Superior temporal gyrus (tissue), 1 donor: ENCODE data around the gene EID2.

Source experiments
- DNase-seq: peaks from one replicate; pipeline ENCODE4 v3.0.0-alpha.2; 2016; ENCODE audit errors: extremely low spot score

EID2 gene

GRCh38 chr19:39533791-39534190 is 6.2 kb downstream of the EID2 start:
- DNase-seq = no peak

GRCh38 chr19:39533003-39533512 is 6.9 kb downstream of the EID2 start:
- DNase-seq = no peak

GRCh38 chr19:39532233-39533002 is 7.5 kb downstream of the EID2 start, which contains the start of gene EID2B:
Gene EID2B (minus strand): TSS chr19:39532852. CDS start chr19:39532802, 50 bp downstream.
- DNase-seq = peak; percentile 99

- no peak for DNase-seq
Observed at GRCh38 chr19:39531834-39532232, 8.1 kb downstream of the EID2 start.

GRCh38 chr19:39525205-39525604 is 14.8 kb downstream of the EID2 start:
- no peak for DNase-seq

GRCh38 chr19:39524495-39524894 is 15.5 kb downstream of the EID2 start:
- DNase-seq = no peak

GRCh38 chr19:39520541-39521484 is 19.1 kb downstream of the EID2 start:
- no peak for DNase-seq

- no peak for DNase-seq
Observed at GRCh38 chr19:39518975-39519374, 21.0 kb downstream of the EID2 start.

- no peak for DNase-seq
Observed at GRCh38 chr19:39518458-39518857, 21.5 kb downstream of the EID2 start.

- no peak for DNase-seq
Observed at GRCh38 chr19:39517432-39517831, 22.5 kb downstream of the EID2 start.

- DNase-seq = no peak
Observed at GRCh38 chr19:39516270-39516669, 23.7 kb downstream of the EID2 start.

GRCh38 chr19:39515551-39516191 is 24.3 kb downstream of the EID2 start:
- DNase-seq = no peak

GRCh38 chr19:39514840-39515550 is 25.0 kb downstream of the EID2 start, which contains the start of gene SELENOV:
Gene SELENOV (plus strand): TSS chr19:39515139. CDS start chr19:39515213, 74 bp downstream.
- no peak for DNase-seq

GRCh38 chr19:39512988-39513387 is 27.0 kb downstream of the EID2 start:
- DNase-seq = no peak

- no peak for DNase-seq
Observed at GRCh38 chr19:39509233-39509632, 30.7 kb downstream of the EID2 start.

- no peak for DNase-seq
Observed at GRCh38 chr19:39508629-39509028, 31.3 kb downstream of the EID2 start.

- no peak for DNase-seq
Observed at GRCh38 chr19:39507715-39508364, 32.1 kb downstream of the EID2 start.

GRCh38 chr19:39506944-39507714 is 32.8 kb downstream of the EID2 start:
- peak; percentile 17 for DNase-seq

- no peak for DNase-seq
Observed at GRCh38 chr19:39506598-39506943, 33.4 kb downstream of the EID2 start.
